HG02938 (cell line): ENCODE results near the gene SLC25A45.
"Not testable (repeated sequence)": the region's sequence is repeated elsewhere in the genome, so short reads cannot be mapped to it uniquely, and the experiment has no call there.

ENCODE experiments used
- ATAC-seq: cut with Tn5 transposase; IDR thresholded peaks from one replicate; pipeline ENCODE4 v1.9.1; 2021; ENCODE audit warnings: mild to moderate bottlenecking, moderate library complexity; ENCODE audit not compliant: unreplicated experiment

The SLC25A45 gene

DNA sequence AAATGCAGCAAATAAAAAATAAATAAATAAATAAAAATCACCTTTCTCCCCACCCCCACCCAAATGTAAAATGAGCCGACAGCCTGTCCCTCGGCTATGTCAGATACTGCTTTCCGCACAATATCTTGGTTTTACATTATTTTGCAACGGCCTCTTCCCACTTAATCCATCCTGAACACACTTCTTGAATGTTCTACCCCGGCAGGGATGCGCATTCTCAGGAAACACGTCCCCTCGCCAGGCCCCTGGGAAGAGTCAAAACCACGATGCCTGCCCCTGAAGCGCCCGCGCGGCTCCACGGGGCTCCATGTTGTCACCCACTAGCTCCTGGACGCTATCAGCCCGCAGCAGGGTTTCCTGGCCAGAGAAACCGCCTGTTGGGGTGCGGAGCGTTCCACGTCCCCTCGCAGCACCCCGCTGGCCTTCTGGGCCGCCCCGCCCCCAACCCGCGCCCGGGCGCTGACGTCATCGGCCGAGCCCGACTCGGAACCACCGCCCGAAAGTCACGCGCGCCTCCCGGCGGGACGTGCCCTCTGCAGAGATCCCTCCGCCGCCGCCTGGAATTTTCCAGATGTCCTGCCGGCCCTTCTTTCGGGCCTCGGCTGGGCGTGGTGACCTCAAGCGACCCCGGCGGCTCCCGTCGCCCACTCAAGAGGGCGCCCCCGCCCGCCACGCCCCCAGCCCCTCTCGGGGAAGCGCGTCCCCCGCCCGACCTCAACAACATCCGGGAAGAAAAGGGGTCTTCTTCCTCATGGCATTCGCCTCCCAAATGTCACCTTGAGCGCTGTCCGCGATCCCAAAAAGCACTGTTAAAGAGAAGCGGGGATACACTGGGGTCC, 39.6 kb upstream of the SLC25A45 start:
- ATAC-seq: no peak

GRCh38 chr11:65420979-65421793, 38.7 kb upstream of the SLC25A45 start:
- no peak for ATAC-seq

DNA sequence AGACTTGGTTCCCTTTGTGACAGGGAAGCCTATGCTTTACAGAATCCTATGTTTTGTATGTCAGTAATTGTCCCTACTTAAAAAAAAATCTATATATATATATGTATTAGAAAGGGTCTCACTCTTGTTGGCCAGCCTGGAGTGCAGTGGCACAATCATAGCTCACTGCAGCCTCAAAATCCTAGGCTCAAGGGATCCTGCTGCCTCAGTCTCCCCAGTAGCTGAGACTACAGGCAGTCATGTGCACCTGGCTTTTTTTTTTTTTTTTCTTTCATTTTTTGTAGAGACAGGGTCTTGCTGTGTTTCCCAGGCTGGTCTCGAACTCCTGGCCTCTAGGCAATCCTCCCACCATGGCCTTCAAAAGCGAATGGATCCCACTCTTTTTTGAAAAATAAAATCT, 38.1 kb upstream of the SLC25A45 start:
- ATAC-seq: no peak

DNA sequence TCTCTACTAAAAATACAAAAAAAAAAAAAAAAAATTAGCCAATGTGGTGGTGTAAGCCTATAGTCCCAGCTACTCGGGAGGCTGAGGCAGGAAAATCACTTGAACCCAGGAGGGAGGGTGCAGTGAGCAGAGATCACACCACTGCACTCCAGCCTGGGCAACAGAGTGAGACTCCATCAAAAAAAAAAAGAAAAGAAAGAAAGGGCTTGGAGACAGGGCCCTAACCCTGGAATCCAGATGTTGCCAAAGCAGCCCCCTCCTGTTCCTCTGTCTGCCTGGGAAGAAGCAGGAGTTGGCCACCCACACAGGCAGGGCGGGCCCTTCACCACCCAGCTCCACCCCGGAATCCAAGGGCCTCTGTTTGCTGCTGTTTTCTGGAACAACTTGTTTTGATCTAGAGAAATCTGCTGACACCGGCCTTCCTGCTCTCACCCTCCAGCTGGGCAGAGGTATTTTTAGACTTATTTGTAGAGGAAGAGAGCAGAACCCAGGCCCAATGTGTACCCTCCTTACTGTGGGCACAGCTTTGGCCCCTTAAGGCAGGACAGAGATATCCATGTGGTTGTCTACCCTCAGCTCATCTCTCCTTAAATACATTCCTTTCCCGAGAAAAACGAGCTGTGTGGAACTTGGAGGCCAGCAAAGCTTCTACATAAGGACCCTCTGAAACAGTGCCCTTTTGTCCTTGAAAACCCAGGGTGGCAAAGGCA, 37.5 kb upstream of the SLC25A45 start:
- no peak for ATAC-seq

- ATAC-seq: no peak
These were observed 37.0 kb upstream of the SLC25A45 start for GRCh38 chr11:65419460-65419771.

DNA sequence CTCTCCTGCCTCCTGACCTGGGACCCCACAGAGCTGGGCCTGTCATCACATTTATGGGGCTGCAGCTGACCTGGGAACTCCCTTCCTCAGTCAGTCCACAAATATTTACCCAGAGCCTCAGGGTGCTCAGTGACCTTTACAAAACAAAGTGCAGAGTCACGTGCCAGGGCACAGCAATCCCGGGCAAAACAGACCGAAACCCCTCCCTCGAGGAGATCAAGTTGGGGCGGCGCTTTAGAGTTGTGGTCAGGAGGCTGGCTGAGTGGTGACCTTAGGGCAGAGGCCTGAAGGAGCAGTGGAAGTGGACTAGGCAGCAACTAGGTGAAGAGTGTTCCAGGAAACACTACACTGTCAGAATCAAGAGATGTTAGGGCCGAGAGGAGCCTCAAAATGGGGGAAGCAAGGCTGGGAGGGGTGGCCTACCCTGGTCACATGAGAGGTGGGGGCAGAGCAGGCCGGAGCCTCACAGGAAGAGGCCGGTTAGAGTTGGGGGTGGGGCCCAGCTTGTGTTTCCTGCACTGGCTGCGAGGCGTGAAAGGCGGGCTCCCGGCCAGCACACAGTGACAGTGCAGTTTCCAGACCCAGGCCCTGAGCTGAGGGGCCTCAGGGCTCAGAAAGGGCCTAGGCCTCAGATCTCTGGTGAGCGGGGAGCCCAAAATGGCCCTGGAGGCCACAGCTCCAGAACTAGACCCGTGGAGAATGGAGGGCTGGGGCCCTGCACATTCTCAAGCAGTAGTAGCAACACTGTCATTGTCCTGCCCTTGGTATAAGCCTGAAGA, 36.4 kb upstream of the SLC25A45 start:
- ATAC-seq: peak; percentile 37

DNA sequence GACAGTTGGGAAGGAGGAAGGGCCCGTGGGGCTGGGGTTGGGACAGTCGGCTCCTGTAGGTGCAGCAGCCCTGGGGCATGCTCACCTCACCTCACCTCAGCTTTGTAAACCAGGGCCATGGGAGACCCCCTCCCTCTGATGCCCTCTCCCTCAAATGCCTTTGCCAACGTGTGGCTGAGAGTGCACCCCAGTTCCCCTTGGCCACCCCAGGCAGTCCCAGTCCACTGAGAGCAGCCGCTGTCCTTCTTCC, 35.9 kb upstream of the SLC25A45 start:
- no peak for ATAC-seq

DNA sequence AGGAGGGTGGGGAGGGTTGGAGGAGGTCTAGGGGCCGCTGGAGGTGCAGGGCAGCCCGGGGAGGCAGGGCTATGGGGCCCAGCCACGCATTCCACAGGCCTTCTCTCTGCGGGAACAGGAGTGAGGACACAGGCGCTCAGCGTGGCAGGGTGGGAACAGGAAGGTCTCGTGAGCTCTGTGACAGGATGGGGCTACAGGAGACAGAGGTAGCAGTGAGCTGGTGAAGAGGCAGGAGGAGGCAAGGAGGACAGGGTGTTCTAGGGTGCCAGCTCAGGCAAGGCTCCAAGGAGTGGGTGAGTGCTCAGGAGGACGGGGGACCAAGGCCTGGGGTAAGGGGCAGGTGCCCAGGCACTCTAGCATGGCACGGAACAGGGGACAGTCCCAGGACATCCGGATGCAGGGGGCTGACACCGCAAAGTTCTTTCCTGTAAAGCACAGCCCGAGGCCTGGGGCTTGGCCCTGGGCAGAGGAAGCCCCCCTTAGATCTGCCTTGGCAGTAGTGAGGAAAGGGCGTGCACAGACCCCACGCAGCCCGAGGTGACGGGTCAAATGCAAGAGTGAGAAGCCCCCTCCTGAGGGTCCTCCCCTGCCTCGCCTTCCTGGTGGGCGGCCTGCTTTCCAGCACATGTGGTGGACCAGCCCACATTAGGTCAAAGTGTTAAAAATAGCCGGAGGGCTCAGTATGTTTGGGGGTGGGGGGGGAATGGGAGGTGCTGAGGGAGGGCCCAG, 35.4 kb upstream of the SLC25A45 start:
- ATAC-seq: no peak

- no peak for ATAC-seq
These were observed 34.6 kb upstream of the SLC25A45 start for GRCh38 chr11:65416841-65417701.

- no peak for ATAC-seq
These were observed 33.9 kb upstream of the SLC25A45 start for GRCh38 chr11:65416341-65416824.

DNA sequence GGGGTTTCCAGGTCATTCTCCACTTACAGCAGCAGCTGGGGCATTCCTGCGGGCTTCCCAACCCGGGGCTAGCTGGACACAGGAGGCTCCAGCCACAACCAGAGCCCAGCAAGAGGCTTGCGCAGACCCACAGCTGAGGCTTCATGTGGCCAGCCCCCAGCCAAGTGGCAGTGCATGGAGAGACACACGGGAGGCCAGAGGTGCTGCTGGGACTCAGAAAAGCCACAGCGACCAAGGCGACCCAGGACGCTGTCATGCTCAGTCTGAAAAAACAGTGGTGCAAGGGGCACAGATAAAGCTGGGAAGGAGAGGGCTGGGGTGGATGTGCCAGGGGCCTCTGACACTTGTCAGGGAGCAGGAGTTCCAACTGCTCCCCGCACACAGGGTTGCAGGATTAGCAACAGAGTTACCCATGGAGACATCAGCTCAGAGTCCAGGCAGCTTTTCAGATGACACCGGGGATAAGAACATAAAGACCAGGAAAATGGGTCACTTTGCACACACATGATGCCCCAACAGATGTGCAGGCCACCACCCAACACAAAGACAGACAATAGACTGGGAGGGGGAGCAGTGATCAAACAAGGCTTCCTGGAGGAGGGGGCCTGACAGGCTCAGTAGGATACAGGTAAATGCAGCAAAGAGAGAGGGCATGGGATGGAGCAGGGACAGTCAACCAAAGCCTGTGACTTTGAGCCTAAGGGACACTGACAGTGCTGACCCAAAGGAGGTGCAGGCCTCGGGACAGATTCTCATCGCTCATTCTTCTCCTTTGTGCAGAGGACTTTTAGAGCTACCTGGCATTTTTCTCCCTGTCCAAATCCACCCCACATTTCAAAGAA, 33.3 kb upstream of the SLC25A45 start:
- ATAC-seq: no peak

DNA sequence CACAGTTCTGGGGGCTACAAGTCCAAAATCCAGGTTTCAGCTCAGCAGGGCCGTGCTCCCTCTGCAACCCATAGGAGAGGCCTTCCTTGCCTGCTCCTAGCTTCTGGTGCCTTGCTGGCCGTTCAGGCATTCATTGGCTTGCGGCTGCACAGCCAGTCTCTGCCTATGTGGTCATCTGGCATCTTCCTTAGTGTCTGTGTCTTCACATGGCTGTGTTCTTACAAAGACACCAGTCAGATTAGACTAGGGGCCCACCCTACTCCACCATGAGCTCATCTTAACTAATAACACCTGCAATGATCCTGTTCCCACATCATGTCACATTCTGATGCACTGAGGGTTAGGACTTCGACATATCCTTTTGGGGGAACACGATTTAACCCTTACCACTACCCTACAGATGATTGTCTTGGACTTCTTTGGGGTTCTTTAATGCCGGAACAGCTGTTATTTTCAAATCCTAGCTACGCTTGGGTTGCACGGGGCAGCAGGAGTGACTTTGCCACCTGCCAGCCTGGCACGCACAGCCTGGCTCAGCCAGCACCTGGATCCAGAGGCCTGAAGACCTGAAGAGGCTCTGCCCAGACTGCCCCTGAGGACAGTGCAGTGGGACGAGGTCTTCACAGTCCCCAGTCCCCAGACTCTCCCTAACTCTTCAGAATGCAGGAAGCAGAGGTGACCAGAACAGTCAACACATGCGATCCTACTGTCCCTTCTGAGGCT, 32.5 kb upstream of the SLC25A45 start:
- ATAC-seq: no peak

GRCh38 chr11:65413077-65413664, 30.7 kb upstream of the SLC25A45 start:
- ATAC-seq: not testable (repeated sequence)

- ATAC-seq: no peak
These were observed 30.0 kb upstream of the SLC25A45 start for GRCh38 chr11:65412271-65413076.

GRCh38 chr11:65411681-65412070, 29.2 kb upstream of the SLC25A45 start:
- no peak for ATAC-seq

GRCh38 chr11:65410936-65411680, 28.7 kb upstream of the SLC25A45 start:
- no peak for ATAC-seq
